Measurements from ENCODE around the gene ATF1.

Gene ATF1

GRCh38 chr12:50763639-50764285 is at the start of gene ATF1:
ATF1 (plus strand) TSS chr12:50764101; CDS start chr12:50780146, 16,045 bp downstream.
- DNase-seq, result peak; percentile 89

DNA sequence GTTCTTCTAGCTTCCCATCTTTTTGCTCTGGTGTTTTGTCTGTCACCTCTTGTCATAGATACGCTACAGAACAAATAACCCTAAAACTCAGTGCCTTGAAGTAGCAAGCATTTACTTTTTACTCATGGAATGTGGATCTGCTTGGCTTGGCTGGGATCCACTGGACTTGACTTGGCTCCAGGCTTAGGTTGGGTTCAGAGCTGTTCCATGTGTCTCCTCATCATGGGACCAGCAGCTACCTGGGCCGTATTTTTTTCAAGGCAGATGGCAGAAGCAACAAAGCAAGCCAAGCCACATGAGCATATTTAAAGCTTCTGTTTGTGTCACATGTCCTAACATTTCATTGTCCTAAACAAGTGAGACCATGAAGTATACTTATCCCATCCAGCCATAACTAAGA is 48.7 kb upstream of the ATF1 start:
- DNase-seq, result no peak

DNA sequence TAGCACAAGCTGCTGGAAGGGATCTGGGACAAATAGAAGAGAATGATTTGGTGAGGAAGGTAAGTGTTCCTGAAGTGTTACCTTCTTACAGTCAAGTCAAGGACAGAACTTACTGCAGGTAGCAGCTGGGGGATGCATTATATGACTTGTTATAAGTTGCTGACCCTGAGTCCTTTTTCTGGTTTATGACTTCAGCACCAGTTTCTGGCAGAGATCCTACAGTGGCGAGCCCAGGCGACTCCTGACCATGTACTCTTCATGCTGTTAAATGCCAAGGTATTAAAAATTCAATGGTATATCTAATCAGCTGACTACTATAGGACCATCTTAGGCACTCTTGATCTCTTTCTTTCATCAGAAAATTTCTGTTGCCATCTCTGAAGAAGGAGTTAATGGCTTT is 45.1 kb upstream of the ATF1 start:
- no peak for DNase-seq

DNA sequence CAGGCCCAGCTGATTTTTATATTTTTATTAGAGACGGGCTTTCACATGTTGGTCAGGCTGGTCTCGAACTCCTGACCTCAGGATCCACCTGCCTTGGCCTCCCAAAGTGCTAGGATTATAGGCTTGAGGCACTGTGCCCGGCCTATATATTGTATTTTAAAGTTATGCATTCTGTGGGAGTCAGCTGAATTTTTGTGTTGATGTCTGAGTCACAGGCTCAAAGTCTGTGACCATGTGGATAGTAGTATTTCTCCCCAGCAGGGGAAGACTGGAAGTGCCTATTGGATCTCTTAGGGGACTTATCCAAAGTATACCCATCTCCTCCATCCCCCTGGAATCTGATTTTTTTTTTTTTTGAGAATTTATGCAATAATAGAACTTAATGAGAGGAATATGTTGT is 43.8 kb upstream of the ATF1 start:
- DNase-seq, result no peak

DNA sequence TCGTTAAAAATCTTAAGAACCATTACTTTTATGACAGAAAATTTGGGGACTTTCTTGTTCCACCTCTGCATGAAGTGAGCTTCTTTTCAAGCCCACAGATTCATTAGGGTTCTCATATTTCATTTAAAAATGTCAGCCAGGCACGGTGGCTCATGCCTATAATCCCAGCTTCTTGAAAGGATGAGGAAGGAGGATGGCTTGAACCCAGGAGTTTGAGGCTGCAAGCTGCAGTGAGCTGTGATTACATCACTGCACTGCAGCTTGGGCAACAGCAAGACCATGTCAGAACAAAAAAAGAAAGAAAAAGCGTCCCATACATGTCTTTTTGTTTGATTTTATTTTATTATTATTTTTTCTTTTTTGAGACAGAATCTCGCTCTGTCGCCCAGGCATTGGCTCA is 43.4 kb upstream of the ATF1 start:
- DNase-seq, result no peak

DNA sequence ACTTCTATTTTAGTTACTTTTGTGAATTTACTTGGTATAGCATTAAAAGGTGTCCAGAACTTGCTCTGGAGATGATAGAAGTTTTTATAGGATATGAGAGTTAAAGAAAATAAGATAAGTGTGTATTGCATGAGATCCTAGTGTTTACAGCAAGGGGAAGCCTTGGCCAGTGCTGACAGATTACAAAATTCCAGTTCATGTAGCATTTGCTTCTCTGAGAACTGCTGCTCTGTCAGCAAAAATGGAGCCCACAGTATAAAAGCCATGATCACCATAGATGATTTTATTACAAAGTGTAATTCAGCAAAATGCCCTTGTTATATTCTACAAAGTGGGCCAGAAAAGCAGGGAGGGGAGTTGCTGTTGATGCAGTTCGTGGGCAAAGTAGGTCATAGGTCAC is 40.0 kb upstream of the ATF1 start:
- no peak for DNase-seq

DNA sequence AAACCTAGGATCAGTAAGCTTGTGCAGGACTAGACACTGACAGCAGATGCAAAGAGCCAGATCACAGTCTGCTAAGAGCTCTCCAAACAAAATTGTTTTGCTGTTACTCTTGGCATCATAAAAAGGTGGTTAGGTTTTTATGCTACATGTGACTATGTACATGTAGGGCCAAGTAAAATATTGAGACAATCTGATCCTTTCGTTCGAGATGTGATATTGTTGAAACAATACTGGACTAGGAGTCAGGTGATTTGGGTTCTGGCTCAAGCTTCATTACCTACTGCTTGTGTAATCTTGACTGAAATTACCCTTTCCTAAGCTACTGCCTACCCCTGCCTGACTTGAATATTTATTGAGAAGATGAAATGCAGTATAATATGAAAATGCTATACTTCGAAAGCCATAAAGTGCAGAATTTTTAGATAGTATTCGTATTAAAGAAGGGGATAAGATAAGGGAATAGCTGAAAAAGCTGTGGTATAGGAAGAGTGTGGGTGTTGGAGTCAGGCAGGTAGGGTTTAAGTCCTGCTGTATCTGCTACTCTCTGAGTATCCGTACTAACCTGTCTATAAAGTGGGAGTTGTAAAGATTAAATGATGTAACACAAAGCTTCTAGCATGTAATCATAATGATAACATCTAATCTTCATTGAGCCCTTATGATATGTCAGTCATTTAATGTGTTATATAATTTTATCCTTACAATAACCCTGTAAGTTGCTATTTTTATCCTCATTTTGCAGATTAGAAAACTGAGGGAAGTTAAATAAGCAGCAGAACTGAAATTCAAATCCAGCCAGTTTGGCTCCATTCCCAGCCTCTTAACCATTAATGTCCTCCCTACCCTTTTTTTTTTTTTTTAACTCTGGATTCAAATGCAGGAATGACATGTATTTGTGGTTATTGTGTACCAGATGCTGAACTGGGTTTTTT is 38.6 kb upstream of the ATF1 start:
- DNase-seq, result no peak

GRCh38 chr12:50727466-50727865 is 36.4 kb upstream of the ATF1 start:
- no peak for DNase-seq

DNA sequence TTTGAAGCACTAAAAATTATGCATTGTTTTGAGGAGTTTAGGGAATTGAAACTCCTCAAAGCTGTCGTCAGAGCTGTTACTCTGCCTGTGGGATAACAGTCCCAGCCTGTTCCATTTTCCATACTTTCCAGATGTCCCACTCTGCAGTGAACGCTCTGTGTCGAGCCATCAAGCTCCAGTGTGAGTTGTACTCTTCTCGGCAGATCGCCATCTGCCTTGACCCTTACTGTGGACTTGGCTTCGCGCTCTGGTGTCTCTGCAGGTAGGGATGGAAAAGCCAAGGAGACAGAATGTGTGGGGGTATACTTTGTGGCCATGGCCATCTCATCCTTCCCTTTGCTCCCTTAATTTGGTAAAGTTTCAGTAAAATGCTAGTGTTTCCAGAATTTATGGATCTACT is 35.5 kb upstream of the ATF1 start:
- peak; percentile 59 for DNase-seq

DNA sequence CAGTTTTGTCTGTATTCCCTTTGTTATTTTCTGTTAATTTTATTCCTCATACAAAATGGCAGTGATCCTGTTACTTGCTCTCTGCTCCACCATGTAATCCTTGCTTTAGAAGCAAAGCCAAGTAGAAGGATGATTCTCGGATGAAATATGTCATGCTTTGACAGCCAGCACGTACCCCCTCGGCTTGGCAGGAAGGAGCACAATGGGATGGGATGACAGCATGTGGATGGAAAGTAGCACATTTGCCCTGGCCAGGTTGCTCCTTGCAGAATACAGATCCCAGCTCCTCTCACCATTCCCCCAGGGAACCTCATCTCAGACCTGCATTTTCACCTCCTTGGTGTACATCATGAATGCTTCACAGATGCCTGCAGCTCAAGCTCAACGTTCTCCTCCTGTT is 35.1 kb upstream of the ATF1 start:
- DNase-seq, result no peak

- DNase-seq, result no peak
These were observed 31.3 kb upstream of the ATF1 start for GRCh38 chr12:50732591-50732990.

DNA sequence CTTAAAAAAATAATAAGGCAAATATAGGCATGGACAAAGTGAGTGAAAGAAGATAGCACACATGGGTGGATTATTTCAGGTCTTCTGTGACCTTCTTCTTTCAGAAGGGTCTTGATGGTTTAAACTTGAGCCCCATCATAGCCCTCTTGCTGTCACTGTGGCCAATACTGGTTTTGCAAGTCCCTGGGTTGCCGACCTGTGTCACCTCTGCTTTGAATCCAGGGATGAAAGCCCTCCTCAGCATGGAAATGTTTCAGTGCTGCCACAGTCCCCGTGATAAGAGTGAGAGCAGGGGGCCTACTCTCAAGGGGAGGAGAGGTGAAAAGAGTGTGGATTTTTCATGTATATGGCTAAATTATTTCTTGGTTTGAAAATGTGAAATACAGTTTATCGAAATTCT is 30.2 kb upstream of the ATF1 start:
- no peak for DNase-seq

DNA sequence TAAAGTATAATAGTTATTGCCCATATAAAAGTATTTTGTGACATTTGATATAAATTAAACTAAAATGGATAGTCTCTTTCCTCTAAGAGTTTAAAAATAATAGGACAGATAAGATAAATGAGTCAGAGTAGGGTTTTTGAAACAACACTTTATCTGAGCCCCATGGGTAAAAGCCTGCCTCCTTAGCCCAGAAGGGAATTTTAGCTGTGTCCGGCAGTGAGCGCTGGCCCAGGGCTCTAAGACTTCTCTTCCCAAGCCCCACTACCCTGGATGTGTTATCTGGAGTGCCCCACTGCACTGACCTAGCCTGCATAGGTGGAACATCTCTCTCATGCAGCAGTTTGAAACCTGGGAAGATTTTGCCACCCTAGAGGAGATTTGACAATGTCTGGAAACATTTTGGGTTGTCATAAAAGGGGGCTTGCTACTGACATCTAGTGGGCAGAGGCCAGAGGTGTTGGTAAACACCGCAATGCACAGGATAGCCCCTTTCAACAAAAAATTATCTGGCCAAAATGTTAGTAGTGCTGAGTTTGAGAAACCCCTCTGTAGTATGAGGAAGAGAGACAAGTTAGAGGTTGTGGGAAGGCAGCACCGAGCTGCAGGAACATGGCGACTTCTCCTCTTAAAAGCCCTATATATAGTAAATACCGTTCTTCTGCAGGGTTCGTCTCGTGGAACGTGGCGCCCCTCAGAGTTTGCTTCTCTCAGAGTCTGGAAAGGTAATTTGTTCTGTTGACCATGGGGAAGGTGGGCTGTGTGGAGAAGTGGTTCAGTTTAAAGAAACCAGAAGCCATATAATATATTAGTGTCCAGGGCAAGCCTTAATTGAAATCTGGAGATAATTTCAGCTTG is 29.3 kb upstream of the ATF1 start:
- peak; percentile 23 for DNase-seq

- DNase-seq, result no peak
These were observed 24.3 kb upstream of the ATF1 start for GRCh38 chr12:50739611-50740010.

DNA sequence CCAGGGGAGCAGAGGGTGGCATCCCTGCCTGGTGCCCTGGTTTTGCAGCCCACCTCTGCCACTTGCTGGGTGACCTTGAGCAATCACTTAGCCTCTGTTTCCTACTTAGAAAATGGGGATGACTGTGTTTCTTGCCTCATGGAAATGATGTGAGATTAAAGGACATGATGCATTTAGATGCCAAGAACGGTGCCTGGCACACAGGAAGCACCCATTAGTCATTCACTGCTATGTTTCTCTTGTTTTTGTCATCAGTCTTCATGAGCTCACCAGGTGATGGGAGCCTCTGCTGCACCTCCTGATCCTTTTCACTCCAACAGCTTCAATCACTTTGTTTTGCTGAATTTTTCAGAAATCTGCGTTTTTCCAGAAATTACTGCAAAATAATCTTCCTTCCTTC is 23.6 kb upstream of the ATF1 start:
- DNase-seq, result no peak

- DNase-seq, result no peak
These were observed 21.1 kb upstream of the ATF1 start for GRCh38 chr12:50742776-50743175.

- peak; percentile 5 for DNase-seq
These were observed 18.0 kb upstream of the ATF1 start for GRCh38 chr12:50745861-50746260.

DNA sequence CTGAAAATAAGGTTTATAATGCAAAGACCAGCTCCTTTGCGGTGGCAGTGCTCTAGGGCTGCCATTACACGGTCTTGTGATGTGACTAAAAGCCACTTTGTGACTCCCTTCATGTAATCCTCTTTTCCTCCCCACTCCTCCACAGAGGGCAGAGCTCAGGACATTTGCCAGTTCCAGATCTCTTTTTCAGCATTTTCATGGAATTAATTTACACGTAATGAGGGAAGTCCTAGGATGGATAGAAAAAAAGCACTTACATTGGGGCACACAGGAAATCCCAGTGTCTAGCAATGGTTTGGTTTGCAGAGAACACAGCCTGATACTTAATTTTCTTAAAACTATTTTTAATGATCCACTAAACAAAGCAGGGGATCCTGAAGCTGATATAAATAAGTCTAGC is 17.5 kb upstream of the ATF1 start:
- no peak for DNase-seq

- no peak for DNase-seq
These were observed 16.1 kb upstream of the ATF1 start for GRCh38 chr12:50747817-50748216.

GRCh38 chr12:50749459-50749882 is 14.4 kb upstream of the ATF1 start:
- no peak for DNase-seq

DNA sequence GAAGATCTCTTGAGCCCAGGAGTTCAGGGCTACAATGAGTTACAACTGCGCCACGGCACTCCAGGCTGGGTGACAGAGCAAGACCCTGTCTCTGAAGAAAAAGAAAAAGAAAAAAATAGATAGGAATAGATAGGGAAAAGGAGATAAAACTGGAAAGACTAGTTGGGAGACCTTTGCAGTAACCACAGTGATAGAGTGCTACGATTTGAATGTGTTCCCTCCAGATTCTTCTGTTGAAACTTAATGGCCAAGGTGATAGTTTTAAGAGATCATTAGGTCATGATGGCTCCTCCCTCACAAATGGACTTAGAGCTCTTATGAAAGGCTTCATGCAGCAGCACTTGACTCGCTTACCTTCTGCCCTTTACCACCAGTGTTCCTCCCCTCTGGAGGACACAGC is 13.5 kb upstream of the ATF1 start:
- no peak for DNase-seq

- no peak for DNase-seq
These were observed 11.8 kb upstream of the ATF1 start for GRCh38 chr12:50751948-50752721.
